Myocyte (in vitro differentiated cells): Measurements from ENCODE around the gene CIAO2A. TPM values are rescaled to one million over a fixed set of nuclear protein-coding genes. Genes with fewer than 3 reads are reported as not detected.

ENCODE experiments used
- DNase-seq: peaks from one replicate; pipeline ENCODE4 v3.0.0-alpha.2; 2012; ENCODE audit warnings: low read depth
- total RNA-seq: library from RNA; depleted of rRNA; stranded (reverse); fragments of >200 nt; gene quantifications from 2 replicates; pipeline ENCODE4 v1.2.3, GENCODE V29; 2014

Gene CIAO2A
- total RNA-seq, 1 donor from 2014 or later, result 55.7 TPM

DNA sequence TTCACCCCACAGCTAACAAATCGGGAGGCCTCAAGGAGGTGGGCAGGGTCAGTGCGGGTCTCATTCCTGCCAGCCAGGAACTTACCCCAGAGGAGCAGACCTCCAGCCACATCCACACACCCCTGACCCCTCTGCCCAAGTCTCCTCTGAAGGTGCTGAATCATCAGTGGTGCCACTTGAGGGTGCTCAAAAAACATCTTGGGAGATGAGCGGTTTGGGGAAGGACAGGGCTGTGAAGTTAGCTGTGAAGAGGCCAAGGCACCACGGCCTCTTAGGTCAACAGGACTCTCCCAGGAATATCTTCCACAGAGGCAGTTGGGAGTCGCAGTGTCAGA is 48.6 kb downstream of the CIAO2A start:
- DNase-seq, result no peak

DNA sequence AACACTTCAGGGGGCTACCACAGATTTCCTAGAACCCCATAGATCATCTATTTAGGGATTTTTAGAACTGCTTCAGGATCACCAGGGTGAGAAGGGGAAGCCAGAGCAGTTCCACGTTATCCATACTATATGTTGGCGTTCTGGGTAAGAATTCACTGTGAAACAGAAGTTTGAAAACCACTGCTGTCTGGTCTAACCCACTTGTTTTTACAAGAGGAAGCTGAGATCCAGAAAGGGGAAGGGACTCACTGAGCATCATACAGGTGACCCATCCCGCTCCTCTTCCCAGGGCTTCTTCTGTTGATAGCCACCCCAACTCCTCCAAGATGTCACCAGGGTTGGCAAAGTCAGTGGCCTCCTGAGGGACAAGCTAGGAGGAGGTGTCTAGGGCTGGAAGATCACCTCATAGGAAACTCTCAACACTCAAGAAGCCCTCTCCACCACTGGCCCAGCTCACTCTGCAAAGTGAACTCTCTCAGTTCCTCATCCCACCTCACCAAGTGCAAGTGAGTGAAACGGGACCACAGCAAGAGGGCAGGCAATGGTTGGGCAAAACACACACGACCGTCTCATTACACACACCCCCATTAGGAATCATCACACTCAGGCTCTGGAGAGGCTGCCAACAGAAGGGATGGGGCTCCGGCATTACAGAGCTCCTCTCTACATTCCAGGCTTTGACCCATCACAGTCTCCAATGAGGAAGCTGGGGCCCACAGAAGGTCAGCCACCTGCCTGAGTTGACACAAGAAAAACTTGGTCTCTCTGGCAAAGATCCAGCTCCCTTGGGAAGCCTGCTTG is 49.1 kb downstream of the CIAO2A start:
- no peak for DNase-seq

GRCh38 chr15:64038878-64039610 is 54.6 kb downstream of the CIAO2A start:
- no peak for DNase-seq

- DNase-seq, result no peak
These were observed 55.7 kb downstream of the CIAO2A start for GRCh38 chr15:64037966-64038365.

DNA sequence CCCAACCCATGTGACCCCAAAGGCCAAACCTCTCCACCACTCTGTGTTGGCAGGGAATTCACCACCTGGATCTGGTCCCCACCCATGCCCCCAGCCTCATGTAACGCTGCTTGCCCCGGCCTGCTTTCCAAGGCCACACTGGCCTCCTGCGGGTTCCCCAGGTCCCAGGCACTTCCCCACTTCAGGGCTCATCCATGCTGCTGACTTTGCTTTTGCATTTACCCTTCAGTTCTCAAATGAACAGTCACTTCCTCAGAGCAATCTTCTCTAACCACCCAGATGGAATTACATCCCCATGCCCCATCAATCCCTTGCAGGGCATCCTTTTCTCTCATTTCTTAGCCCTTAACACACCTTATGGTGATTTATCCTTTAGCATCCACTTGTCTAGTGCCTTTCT is 56.5 kb downstream of the CIAO2A start:
- DNase-seq, result no peak

DNA sequence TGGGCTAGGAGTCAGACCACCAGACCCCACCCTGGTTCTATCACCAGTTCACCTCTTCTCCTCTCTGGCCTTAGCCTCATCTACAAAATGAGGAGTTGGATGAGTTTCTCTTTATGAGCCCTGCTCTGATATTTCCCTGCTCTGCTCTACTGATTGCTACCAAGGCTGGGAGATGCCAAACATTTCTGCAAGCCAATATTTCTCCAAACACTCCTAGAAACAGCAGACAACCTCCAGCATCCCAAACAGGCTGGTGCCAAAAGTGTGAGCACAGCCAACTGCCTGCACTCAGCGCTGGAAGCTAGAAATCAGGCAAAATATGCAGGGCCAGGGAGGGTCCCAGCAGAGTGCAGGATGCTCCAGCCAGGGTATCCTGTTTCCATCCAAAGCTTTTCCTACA is 58.1 kb downstream of the CIAO2A start:
- DNase-seq, result no peak

DNA sequence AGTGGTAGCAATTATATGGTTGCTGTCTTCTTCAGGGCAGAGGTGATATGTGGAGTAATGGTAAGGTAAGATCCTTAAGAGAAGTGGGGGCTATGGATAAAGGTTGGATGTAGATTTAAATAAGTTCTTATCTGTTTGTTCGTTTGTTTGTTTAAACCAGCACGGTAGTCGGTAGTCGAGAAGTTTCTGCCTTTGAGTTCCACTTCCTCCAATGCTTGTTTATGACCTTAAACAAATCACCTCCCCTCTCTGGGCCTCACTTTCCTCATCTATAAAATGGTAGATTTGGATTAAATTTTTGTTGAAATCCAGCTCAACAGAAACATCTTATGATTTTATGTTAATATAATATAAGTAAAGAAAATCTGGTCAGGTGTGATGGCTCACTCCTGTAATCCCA is 59.1 kb downstream of the CIAO2A start:
- no peak for DNase-seq

- DNase-seq, result no peak
These were observed 61.3 kb downstream of the CIAO2A start for GRCh38 chr15:64032329-64032728.

DNA sequence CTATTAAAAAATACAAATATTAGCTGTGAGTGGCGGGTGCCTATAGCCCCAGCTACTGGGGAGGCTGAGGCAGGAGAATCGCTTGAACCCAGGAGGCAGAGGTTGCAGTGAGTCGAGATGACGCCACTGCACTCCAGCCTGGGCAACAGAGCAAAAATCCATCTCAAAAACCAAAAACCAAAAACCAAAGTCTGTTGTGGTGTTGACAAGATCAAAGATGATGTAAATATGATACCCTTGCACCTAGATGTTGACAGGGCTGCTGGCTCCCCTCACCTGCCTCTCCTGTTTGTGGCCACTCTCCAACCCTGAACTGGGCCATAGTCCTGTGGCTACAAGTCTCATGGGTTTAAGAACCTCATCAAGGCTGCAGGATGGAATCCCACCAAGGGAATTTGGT is 63.5 kb downstream of the CIAO2A start:
- no peak for DNase-seq

DNA sequence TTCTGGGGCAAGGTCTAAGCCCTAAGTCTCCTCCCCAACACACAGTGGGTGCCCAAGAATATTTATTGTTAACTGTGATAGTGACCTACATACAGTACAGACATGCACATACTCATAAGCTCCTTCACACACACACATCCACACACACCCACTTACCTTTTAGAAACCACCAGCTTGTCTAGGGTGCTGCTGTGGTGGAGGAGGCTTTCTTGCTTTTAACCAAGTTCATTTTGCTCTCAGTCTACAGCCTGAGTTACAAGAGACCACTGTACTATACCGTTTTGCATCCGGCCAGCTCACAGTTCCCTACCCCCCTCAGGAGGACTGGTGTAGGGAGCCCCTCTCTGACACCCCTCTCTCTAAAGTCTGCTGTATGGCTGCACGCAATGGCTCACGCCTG is 64.0 kb downstream of the CIAO2A start:
- no peak for DNase-seq

- DNase-seq, result no peak
These were observed 64.5 kb downstream of the CIAO2A start for GRCh38 chr15:64029110-64029509.

DNA sequence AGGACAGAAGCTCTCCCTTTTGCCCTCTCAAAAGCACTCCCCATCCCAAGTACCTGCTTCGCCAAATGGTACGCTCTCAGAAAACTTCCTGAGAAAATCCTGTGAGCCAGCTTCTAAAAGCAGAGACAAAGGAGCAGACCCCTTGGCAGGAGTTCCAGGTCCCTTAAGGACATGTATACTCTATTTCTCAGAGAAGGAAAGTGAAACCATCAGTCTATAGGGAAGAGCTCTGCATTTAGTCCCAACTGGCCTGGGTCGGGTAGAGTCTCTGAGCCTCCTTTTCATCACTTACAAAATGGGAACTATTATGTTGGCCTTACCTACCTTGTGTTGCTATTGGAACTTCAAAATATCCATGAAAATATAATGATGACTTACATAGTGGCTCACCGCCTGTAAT is 67.0 kb downstream of the CIAO2A start:
- no peak for DNase-seq

DNA sequence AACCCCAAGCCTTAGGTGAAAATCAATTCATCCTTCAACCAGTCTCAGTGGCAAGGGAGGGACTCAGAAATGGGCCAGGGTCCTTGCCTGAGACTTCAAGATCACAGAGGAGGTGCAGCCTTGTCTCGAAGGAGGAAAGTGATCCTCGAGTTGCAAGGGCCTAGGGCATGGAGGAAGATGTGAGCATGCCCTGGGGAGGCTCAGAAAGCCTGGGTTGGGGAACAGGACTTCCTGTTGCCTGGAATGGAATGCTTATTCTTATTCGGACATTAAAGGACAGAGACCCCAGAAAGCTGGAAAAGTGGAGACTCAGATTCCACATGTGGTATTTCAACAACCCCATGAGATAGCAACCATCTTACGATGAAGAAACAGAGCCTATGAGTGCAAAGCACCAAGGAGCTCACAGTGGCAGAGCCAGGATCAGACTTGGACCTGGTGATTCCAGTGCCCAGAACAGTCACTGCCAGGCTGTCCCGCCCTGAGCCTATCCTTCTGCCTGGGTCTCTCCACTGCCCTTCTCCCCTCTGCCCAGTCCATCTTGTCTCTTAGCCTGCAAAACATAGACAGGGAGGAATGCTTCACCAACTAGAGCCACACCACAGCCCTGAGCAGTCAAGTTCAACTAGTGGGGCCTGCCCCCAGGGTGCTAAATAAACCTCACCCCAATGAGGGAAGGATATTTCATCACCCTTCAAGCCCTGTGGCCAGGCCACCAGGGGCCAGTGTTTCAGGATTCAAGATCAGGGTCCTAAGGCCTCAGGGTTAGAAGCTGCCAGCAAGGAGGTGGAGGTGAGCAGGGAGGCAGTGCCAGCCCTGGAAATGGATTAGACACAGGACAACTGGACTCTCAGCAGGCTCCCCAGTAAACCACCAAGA is 69.2 kb downstream of the CIAO2A start:
- DNase-seq, result peak; percentile 45

DNA sequence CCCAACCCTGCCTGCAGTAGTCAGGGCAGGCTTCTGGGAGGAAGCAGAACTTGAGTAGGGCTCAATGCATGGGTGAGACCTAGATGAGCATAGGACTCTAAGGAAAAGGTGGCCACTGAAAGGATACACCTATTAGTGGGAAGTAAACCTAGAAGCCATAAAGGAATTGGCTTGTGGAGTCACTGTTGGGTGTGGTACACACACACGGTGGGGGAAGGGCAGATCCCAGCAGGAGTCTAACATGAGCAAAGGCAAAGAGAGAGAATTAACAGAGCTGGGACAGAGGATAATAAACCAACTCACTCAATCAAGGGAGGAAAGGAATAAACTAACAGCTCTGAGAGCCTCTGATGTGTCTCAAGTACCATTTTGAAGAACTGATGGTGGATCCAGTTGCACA is 70.4 kb downstream of the CIAO2A start:
- DNase-seq, result no peak

DNA sequence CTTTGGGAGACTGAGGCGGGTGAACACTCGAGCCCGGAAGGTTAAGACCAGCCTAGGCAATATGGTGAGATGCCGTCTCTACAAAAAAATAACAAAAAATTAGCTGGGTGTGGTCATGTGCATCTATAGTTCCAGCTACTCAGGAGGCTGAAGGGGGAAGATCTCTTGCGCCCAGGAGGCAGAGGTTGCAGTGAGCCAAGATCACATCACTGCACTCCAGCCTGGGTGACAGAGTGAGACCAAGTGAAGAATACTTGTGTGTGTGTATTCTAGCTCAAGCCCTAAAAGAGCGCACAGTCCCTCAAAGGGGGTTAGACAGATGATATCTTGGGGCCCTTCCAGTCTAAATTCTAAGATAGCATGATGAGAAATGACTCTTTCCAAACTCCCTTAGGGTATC is 71.1 kb downstream of the CIAO2A start:
- DNase-seq, result no peak

Other genes starting within 250 kb of the CIAO2A start
- 0.21 and 0.53 TPM in 2 replicates for gene DAPK2, start 47.4 kb downstream of the CIAO2A start, total RNA-seq
- gene SNX1, start 2.1 kb upstream of the CIAO2A start, total RNA-seq, result 24.4 and 27.8 TPM in 2 replicates
- 0.16 TPM in 1 of 2 replicates, not detected in the other for gene SNX22, start 57.9 kb upstream of the CIAO2A start, total RNA-seq
- gene PPIB, start 69.2 kb upstream of the CIAO2A start, total RNA-seq, result 215 and 241 TPM in 2 replicates